Inflammatory macrophage treated with lipopolysaccharide for 1 hour (primary cell): ENCODE results near the gene NDC80.
A peak's percentile ranks its signal among the peaks of the same experiment; 100 is the strongest.

ENCODE experiments used
- DNase-seq, 2 donors: peaks; one replicate each; pipeline ENCODE4 v3.0.0-alpha.2; 2020 to 2022

The NDC80 gene

DNA sequence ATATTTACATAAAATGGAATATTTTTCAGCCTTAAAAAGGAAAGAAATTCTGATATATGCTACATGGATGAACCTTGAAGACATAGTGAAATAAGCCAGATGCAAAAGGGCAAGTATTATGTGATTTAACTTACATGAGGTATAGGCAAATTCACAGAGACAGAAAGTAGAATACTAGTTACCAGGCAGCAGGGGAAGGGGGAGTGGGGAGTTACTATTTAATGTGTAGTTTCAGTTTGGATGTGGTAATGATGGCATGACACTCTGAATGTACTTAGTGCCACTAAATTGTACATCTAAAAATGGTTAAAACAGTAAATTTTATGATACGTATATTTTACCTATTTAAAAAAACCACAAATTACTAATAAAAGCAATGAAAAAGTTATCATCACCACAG lies 12.1 kb upstream of the NDC80 start:
- DNase-seq = no peak

DNA sequence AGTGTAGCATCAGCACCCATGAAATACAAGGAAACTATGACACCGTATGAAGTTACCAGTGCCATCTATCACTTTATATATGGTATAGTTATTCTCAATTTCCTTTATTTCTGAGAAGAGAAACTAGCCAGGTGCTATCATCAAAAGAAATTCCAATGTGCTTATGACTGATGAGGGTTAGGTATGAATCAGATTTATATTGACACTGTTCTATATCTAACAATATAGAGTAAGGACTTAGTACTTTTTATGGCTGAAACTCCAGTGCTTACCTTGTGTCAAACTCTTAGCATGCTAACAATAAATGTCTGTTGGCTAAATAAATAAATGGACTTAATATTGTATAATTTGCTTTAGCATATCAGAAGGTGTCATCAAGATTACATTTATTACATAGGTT lies 7.0 kb upstream of the NDC80 start:
- no peak for DNase-seq

DNA sequence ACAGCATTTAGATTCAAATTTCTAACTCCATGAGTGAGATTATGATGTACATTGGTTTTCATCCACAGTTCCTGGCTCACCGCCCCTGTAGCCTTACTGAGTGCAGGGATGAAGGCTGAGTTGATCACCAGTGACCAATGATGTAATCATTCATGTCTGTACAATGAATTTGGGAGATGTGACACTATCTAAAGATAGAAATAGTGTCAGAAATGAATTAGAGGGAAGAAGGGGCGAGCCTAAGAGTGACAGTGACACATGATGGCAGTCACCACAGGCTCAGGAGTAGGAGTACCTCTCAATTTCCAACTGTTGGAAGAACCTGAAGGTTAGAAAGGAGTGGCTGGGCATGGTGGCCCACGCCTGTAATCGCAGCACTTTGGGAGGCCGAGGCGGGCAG lies 3.2 kb upstream of the NDC80 start:
- DNase-seq = no peak

DNA sequence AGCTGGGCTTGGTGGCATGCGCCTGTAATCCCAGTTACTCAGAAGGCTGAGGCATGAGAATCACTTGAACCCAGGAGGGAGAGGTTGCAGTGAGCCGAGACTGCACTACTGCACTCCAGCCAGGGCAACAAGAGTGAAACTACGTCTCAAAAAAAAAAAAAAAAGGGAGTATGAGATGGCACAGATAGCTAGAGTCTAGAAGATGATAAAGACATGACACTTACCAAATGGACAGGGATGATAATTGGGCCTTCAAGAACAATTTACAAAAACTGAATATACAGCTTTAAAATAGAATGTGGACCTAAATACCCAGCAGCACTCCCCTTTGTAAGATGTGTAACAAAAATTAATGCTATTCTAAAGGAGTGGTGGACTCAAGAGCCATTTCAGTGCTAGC lies 2.8 kb upstream of the NDC80 start:
- no peak for DNase-seq

DNA sequence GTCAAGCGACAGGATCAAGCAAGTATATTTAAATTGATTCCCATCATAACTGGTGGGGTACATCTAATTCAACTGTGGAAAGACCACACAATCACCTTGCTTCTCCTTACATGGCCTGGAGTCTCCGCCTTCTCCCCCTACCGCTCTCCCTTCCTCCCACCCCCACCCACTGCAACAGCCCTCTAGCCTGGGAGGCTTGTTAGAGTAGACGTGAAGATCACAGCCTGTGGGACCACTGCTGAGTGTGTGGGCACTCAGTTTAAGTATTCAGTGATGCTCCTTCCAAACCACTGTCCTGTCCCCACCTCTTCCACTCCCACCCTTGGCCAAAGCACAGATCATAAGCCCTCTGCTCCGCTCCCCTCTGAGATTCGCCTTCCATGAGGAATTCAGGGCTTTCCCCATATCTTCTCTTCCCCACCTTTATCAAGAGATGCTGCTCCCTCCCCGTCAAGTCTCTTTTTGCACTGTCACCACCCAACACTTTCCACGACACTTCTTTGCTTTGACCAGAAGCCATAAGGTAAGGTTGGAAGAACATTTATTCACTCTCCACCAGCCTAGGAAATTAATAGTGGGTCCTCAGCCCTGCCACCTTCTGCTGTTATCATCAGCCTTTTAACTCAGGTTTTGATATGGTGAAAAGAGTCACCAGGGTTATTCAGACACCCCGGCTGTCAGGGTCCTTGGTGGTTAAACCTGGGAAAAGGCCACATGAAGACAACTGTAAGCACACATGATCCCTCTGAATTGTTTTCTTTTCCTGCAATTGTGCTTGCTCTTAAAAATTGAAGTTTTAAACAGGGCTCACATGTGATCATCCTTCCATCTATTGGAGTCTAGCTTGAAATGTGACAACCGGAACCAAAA lies 1.8 kb upstream of the NDC80 start:
- no peak for DNase-seq

DNA sequence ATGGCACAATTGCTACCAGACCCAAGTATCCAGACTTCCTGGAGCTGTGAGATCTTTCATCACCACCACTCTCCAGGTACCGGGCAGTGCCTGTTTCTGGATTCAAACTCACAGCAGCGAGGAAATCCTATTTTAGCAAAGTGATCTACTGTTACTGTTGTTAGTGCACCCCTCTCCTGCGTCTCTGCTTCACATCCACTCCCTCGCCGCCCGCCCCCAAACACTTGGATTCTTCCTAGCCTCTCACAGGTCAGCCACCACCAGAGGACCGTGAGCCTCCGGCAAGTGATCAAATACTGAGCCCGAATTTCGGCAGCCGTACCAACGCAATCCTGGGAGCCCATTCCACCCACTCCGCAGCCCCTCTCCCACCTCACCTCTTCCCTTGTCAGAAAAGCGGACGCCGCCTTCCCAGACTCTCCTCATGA lies 571 bp upstream of the NDC80 start:
- DNase-seq = peak in 1 of 2 donors; percentile 44

DNA sequence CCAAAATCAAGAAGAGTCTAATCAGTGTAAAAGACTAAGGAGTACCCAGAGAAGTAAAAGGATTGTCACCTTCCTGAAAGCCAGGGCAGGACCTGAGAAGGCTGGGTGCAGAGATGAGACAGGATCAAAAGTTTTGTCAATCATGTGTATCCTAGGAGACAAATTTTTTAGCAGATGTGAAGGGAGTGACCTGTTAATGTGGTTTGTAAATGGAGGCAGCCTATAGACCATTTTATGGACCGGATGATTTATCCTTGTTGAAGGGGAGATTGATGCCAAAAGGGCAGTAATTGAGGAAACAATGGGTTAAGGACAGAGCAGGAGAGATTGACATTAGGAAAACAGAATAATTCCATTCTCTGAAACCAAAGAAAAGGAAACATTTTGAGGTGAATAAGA lies 813 bp downstream of the NDC80 start:
- no peak for DNase-seq

DNA sequence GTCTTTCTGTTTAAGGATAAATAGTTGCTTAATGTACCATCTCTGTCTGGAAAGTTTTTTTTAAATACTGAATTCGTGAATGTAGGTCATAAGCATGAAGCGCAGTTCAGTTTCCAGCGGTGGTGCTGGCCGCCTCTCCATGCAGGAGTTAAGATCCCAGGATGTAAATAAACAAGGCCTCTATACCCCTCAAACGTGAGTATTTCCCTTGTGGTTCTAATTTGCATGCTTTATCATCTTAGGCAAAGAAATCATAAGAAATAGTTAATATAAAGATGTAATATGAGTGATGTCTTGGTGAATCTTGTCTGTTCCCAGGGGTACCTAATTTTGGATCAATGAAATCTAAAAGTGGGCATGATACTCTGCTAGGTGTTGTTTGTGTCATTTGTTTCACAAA lies 1.5 kb downstream of the NDC80 start:
- no peak for DNase-seq

DNA sequence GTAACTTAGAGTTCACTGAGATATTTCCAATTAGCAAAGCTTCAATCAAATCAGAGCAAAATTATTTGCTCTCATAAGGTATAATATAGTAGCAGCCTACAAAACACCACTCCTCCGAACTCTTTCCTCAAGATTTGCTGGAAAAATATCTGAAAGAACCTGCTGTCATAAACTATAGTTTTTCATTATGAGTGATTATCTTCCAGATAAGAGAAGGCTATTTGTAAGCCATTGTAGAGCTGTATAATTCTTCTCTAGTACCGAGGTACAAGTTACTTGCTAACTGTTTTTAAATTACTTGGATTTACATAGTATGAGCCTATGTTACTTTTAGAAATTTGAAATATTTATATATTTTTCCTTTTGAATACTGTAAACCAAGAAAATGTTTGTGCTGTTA lies 2.1 kb downstream of the NDC80 start:
- DNase-seq = no peak

DNA sequence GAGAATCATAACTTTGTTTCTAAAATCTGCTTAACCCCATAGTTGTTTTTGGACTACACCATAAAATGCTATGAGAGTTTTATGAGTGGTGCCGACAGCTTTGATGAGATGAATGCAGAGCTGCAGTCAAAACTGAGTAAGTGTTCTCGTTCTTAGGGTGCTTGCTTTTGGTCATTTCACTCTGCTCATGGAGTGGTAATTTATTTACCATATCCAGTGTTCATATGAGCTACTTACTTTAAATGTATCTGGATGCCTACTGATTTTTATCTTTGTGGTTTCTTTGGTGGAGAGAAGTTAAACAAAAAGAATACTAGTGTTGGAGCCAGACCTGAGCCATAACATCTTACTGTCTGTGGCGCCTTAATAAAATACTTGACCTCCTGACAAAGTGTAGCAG lies 16.4 kb downstream of the NDC80 start:
- DNase-seq = no peak

DNA sequence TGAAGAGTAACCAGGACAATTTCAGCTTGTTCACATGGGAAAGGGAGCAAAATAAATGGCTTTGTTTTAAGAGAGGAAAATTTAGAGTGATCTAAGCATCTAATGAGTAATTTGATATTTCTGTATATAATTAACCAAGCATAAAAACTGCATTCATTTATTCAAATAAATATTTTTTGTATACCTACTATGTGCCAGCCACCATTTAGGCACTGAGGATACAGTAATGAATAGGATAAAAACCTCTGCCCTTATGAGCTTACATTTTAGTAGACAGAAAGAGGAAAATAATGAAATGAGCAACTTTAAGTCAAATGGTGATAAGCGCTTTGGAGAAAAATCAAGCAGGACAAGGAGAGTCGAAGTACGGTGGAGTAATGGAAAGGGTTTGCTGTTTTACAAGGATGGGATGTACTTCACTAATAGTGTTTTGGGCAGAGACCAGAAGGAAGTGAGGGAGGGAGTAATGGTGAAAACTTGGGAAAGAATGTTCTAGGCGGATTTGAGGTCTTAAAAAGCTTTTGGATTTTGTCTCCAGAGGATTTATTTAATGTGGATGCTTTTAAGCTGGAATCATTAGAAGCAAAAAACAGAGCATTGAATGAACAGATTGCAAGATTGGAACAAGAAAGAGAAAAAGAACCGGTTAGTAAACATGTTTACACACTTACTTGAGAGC lies 17.4 kb downstream of the NDC80 start:
- no peak for DNase-seq

DNA sequence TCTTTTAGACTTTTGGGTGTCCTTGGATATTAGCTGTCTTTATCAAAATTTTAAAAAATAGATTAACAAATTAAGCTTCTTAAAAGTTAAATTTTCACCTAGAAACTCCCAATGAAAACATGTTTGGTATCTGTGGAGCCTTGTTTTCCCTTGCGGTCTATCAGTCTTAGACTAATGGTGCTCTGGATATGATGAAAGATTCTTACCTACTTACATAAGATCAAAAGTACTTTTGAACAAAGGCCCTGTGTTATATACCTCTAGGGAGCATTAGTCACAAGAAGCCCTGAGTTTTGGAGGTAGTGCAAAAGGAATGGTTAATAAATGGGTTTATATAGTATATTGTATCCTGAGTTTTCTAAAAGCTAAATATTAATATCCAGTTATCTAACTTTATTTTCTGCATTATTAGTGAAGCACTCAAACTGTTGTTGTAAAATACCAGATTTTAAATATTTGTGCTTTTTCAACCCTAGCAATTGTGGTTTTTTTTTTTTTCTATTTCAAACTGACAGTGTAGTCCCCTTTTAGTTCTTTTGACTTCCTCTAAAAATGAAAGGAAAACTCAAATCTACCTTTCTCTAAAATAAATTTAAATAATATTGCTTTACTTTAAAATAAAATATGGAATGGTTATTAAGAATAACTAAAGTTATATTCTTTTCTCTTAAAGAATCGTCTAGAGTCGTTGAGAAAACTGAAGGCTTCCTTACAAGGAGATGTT lies 18.1 kb downstream of the NDC80 start:
- no peak for DNase-seq

DNA sequence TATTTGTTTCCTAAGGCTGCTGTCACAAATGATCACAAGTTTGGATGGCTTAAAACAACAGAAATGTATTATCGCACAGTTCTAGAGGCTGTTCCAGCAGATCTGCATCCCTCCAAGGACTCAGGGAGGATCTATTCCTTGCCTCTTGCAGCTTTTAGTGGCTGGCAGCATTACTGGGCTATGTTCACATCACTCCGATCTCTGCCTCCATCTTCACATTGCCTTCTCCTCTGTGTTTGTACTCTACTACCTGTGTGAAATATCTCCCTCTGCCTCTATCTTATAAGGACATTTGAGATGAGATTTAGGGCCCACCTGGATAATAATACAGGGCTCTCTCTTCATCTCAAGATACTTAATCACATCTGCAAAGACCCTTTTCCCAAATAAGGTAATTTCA lies 18.9 kb downstream of the NDC80 start:
- no peak for DNase-seq

DNA sequence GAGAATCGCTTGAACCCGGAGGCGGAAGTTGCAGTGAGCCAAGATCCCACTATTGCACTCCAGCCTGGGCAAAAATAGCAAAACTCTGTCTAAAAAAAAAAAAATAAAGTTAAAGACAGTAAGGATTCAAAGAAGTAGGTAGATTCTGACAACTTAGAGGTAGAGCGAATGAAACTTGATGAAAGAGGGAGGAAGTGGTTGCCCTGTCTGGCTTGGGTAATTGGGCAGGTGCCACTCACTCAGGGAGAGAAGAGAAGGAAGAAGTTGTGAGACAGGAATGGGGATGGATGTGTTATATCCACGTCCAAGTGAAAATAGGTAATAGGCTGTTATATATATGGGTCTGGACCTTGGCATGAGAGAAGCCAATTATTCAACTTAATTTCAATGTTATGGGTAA lies 26.3 kb downstream of the NDC80 start:
- DNase-seq = no peak

DNA sequence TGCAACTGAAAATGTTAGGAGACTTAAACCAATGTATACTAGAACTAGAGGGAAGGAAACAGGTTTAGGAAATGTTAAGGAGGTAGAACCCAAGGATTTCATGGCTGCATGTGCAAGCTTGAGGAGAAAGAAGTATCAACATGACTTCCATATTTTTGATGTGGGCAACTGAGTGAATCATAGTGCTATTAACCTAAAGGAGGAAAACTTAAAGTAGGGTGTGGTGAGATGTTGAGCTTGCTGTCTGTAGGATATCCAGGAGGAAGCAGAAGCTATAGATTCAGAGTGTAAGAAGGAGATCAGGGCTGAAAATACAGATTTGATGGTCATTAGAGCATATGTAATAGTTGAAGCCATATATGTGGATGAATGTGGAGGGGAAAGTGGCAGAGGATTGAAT lies 31.5 kb downstream of the NDC80 start:
- no peak for DNase-seq

DNA sequence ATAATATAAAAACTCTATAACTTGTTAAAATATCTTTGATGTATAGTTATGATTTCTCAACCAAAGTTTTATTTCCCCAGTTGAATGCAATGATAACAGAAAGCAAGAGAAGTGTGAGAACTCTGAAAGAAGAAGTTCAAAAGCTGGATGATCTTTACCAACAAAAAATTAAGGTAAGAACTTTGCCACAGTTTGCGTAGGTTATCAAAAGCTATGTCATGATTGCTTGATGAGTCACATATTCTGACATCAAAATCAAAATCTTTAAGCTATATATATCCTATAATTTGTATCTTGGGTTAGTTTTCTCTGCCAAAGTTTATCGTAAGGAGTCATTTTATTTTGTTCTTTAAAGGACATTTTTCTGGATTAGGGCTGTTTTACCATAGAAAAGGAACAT lies 35.0 kb downstream of the NDC80 start:
- peak; percentile 6 to 27 for DNase-seq

DNA sequence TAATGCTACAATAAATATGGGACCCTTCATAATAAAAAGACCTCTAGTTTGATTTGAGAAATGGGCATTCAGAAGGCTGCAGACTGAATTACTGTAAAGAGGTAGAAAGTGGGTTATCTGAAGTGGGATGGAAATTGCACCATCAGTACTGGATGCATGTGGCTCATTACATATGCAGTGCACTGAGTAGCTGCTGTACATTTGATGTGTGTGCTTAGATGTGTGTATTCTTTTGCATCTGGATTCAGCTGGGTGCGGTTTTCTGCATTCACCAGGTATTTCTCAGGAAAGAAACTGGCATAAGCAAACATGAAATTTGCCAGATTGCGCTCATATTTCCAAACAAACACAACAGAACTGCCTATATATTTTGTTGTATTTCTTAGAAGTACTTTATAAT lies 38.2 kb downstream of the NDC80 start:
- DNase-seq = no peak

DNA sequence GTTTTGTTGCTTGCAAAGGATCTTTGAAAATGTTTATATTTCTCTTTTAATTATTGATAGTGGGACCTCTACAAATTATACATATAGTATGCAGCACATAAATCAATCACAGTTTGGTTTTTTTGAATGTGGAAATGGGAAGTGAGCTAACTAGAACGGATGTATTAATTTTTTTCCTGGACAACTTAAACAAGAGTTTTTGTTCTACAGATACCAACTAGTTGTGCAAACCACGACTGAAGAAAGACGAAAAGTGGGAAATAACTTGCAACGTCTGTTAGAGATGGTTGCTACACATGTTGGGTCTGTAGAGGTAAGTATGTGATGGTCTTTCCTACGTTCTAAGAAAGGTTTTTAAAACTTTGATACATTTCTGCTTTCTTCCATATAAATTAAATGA lies 39.2 kb downstream of the NDC80 start:
- peak in 1 of 2 donors; percentile 17 for DNase-seq

DNA sequence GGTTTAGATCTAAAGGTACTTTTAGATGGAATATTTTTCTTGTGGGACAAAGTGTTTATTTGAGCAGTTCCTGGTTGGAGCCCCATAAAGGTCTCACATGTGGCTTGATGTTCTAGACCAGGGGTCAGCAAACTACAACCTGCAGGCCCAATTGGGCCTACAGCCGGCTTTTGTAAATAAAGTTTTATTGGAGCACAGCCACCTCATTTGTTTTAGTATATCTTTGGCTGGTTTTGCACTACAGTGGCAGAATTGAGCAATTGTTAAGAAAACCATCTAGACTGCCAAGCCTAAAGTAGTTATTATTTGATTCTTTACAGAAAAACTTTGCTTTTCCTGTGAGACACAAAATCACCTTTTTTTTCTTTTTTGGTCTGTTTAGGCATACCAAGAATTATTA lies 41.6 kb downstream of the NDC80 start:
- no peak for DNase-seq

DNA sequence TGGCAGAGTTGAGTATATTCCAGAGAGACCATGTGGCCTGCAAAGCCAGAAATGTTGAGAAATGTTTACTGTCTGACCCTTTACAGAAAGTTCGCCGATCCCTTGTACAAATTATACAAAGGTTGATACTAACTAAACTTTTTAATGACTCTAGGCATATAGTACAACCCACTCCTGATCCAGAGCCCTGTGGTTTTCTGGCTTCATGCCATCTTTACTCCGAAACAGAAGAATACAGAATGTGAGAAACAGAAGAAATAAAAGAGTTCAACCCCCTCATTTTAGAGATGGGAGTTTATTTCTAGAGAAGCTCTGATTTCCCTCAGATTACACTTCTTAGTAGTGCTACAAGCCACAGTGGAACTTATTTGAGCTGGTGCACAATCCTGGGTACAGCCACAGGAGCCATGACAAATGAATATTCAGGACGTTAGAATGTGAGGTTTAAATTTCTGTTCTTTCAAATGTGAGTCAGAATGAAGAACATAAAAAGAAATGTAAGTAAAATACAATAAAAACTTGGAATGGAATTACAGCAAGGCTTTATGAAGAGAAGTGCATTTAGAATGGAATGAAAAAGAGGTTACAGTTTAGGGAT lies 46.1 kb downstream of the NDC80 start:
- DNase-seq = no peak

DNA sequence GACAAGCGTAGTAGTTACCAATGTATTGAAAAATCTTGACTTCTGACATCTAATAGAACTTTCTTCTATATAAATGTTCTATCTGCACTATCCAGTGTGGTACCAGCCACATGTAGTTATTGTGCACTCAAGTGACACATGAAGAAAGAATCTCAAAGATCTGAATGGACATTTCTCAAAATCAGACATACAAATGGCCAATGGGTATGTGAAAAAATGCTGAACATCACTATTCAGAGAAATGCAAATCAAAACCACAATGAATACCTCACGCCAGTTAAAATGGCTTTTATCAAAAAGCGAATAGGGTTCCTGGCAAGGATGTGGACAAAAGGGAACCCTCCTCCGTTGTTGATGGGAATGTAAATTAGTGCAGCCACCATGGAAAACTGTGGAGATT lies 46.7 kb downstream of the NDC80 start:
- DNase-seq = no peak

DNA sequence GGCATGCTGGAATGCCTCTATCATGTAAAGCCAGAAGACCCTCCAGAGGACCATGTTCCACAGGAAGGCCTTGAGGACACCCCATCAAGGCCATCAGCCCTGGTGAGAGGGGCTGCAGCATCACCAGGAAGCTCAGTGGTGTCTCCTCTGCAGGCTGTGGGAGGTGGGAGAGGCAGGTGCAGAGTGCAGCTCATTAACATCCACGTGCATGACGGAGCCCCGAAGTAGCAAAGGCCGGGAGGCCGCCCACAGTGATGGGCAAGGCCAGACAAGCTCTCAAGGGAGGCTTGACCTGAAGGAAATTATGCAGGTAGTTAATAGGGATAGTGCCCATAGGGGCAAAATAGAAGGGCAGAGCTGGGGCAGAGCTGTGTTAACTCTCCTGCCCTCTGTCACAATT lies 53.9 kb downstream of the NDC80 start:
- DNase-seq = no peak

DNA sequence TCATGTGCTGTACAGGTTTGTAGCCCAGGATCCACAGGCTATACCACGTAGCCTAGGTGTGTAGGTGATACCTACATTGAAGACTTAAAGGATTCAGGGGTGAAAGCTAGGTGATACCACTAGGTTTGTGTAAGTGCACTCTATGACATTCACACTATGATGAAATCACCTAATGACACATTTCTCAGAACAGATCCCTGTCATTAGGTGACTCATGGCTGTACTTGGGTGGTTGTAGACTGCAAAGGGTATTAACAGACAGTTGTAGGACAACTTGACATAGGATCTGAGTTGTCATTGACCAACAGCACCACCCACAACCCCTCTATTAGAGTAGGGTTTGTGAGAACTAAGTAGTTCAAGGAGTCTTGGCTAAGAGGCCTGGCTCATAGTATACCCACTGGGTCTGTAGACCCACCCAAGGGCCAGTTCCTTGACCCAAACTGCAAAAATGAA lies 56.5 kb downstream of the NDC80 start:
- DNase-seq = peak; percentile 67 to 85
